ENCODE results near the gene SVEP1. TPM values are rescaled to one million over a fixed set of nuclear protein-coding genes. Genes with fewer than 3 reads are reported as not detected.

Gene SVEP1
- total RNA-seq, 4 donors from 2014 or later: 37.2 to 70.4 (median 58.4) TPM

DNA sequence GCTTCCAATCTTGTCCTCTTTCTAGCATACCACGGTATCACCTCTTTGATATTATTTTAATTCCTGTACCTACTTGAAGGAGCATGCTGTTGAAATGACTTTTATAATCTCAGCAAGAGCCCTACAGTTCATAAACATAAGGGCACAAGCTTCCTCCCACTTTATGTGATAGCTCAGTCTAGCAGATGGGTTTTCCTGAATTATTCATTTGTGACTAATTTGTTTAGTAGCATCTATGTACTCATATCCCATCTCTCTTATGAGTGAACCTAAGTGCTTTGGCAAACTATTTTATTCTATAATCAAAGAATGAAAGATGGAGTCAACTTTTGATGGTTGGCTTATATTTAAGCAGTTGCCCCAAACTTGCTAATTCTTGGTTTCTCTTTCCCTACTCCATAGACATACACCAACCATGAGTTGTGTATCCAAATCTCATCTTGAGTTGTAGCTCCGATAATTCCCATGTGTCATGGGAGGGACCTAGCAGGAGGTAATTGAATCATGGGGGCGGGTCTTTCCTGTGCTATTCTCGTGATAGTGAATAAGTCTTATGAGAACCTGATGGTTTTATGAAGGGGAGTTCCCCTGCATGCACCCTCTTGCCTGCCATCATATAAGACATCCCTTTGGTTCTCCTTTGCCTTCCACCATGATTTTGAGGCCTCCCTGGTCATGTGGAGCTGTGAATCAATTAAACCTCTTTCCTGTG lies 259.6 kb downstream of the SVEP1 start:
- Histone ChIP-seq H3K36me3 (no peaks in the 10 kb centered on the region), H3K4me3 (no peak overlapping the region), H3K27ac (no peak overlapping the region), H3K27me3 (no peaks in the 10 kb centered on the region), H3K9me3 (no peaks in the 10 kb centered on the region), H3K4me1 (no peaks in the 10 kb centered on the region)
- ATAC-seq: no peak
- WGBS, 2 donors (ENCODE audit: low coverage in 1 of 2): 88 to 100% methylated on average over 1 to 4 of the region's 4 CpGs
- no peak for TF ChIP-seq EP300 (IDR thresholded peaks at IDR 0.05)
- TF ChIP-seq, protein P1, sequence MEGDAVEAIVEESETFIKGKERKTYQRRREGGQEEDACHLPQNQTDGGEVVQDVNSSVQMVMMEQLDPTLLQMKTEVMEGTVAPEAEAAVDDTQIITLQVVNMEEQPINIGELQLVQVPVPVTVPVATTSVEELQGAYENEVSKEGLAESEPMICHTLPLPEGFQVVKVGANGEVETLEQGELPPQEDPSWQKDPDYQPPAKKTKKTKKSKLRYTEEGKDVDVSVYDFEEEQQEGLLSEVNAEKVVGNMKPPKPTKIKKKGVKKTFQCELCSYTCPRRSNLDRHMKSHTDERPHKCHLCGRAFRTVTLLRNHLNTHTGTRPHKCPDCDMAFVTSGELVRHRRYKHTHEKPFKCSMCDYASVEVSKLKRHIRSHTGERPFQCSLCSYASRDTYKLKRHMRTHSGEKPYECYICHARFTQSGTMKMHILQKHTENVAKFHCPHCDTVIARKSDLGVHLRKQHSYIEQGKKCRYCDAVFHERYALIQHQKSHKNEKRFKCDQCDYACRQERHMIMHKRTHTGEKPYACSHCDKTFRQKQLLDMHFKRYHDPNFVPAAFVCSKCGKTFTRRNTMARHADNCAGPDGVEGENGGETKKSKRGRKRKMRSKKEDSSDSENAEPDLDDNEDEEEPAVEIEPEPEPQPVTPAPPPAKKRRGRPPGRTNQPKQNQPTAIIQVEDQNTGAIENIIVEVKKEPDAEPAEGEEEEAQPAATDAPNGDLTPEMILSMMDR (IDR thresholded peaks at IDR 0.05): no peak
- no peak for TF ChIP-seq POLR2A (IDR thresholded peaks at IDR 0.05)
- TF ChIP-seq POLR2AphosphoS5 (IDR thresholded peaks at IDR 0.05): no peak

DNA sequence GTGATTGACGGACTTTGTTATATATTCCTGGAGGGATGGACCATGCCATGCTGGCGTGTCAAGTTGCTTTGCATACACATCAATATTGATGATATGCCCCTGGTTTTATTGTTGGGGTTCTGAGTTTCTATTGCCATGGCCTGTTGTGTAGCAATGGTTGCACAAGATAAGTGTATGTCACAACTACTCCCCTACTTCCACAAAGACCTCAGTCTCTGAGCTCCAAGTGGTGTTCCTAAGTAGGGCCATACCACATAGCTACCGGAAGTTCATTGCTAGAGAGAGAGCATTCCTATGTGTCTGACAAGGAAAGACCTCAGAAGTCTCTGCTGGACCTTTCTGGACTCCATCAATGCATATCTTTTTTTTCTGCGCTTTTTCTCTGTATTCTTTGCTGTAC lies 261.6 kb downstream of the SVEP1 start:
- no peaks in the 10 kb centered on the region for H3K27me3 ChIP-seq
- H3K4me1 ChIP-seq: no peaks in the 10 kb centered on the region
- no peak for ATAC-seq
- H3K9me3 ChIP-seq: no peaks in the 10 kb centered on the region
- no peak overlapping the region for H3K4me3 ChIP-seq
- TF ChIP-seq POLR2A (IDR thresholded peaks at IDR 0.05) (no peak), POLR2AphosphoS5 (IDR thresholded peaks at IDR 0.05) (no peak), EP300 (IDR thresholded peaks at IDR 0.05) (no peak)
- TF ChIP-seq, protein P1 (IDR thresholded peaks at IDR 0.05): no peak
- 95 to 100% methylated on average over 2 to 3 of the region's 4 CpGs for WGBS, 2 donors (ENCODE audit: low coverage in 1 of 2)
- H3K36me3 ChIP-seq: no peaks in the 10 kb centered on the region
- H3K27ac ChIP-seq: no peak overlapping the region

DNA sequence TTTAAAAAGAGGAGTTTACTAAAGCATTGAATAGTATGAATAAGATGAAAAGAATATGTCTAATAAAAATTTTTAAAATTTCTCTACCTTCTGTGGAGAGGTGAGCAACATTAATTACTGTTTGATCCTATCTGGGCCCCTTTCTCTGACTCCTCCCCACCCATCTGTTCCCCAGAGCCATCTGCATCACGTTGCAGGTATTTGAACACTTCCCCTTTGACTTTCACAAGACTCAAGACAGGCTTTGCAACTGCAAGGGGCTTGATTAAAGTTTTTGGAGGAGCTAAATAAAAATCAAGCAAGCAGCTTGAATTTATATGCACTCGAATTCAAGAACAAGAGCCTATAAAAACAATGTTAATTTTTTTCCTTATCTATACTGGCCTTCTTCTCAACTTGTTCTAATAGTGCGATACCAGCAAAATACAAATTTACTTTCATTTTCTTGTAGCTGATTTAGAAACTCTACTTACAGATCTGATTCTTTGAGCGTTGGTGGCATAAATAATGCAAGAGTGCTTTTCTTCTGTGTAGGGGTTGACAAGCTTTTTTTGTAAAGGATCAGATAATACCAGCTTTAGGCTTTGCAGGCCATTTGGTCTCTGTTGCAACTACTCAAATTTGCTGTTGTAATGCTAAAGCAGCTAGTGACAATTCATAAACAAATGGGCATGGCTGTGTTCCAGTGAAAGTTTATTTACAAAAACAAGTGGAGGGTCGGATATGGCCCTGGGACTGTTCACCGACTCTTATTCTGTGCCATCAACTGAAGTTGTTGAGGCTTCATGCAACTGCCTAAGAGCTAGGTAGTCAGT lies 263.1 kb downstream of the SVEP1 start:
- ATAC-seq: no peak
- TF ChIP-seq POLR2A (IDR thresholded peaks at IDR 0.05) (no peak), POLR2AphosphoS5 (IDR thresholded peaks at IDR 0.05) (no peak), EP300 (IDR thresholded peaks at IDR 0.05) (no peak)
- TF ChIP-seq, protein P1 (IDR thresholded peaks at IDR 0.05): no peak
- Histone ChIP-seq H3K9me3 (no peaks in the 10 kb centered on the region), H3K4me1 (no peaks in the 10 kb centered on the region), H3K4me3 (no peak overlapping the region), H3K36me3 (no peaks in the 10 kb centered on the region), H3K27me3 (no peaks in the 10 kb centered on the region), H3K27ac (no peak overlapping the region)
- 31 to 58% methylated on average over 4 to 5 of the region's 6 CpGs for WGBS, 2 donors (ENCODE audit: low coverage in 1 of 2)

Small RNA genes within 50 kb of the gene (small RNA-seq; reads per million reads assigned to genes)
- 0 reads per million in 4 donors for gene RNU6-1039P

Other genes starting within 250 kb of the SVEP1 start
- not detected for gene TXNDC8, start 241.9 kb downstream of the SVEP1 start, total RNA-seq
- 1 to 10 TPM; 2.9 to 8.4 (median 4.2) TPM for gene MUSK, start 89.0 kb upstream of the SVEP1 start, total RNA-seq

Measured in gastroesophageal sphincter (tissue), 4 donors.